GM12891 (cell line): Measurements from ENCODE around the gene ICAM4.

Source experiments
- POLR2A ChIP-seq: IDR thresholded peaks from 2 replicates; pipeline ENCODE4 v1.6.1; 2011; ENCODE audit warnings: low read depth, low read length, control low read depth
- POLR2AphosphoS5 ChIP-seq: IDR thresholded peaks from 2 replicates; pipeline ENCODE4 v1.6.1; 2011; ENCODE audit warnings: low read depth, low read length, control low read depth
- SPI1 ChIP-seq: IDR thresholded peaks from 2 replicates; pipeline ENCODE4 v1.6.1; 2011; ENCODE audit warnings: low read depth, low read length, control low read depth
- TAF1 ChIP-seq: IDR thresholded peaks from 2 replicates; pipeline ENCODE4 v1.6.1; 2011; ENCODE audit warnings: low read depth, low read length, control low read depth

GRCh38 chr19:10277795-10278589 is 8.8 kb upstream of the ICAM4 start:
- TF ChIP-seq POLR2AphosphoS5 (no peak), POLR2A (no peak), TAF1 (no peak), SPI1 (no peak)
